GM21619 (cell line): ENCODE data around the gene APEX2.
"Not testable (repeated sequence)": the region's sequence is repeated elsewhere in the genome, so short reads cannot be mapped to it uniquely, and the experiment has no call there.

Experiments
- ATAC-seq: cut with Tn5 transposase; IDR thresholded peaks from one replicate; pipeline ENCODE4 v1.9.1; 2021; ENCODE audit not compliant: unreplicated experiment

Gene APEX2

DNA sequence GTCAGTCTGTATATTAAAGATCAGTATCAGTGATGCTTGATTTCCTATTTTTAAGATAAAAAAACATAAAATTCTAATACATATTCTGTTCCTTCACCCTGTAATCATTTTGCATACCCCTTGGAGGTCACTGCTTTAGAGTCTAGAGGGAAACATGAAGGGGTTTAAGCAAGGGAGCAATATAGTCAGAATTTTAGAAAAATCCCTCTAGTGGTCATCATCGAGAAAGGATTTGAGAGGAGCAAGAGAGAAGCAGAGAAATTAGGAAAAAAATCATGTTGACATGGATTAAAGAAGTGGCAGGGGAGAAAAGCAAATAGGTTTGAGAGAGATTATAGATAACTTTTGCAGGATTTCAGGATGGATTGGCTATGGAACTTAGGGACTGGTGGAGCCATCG, 11.1 kb downstream of the APEX2 start:
- ATAC-seq, result no peak

DNA sequence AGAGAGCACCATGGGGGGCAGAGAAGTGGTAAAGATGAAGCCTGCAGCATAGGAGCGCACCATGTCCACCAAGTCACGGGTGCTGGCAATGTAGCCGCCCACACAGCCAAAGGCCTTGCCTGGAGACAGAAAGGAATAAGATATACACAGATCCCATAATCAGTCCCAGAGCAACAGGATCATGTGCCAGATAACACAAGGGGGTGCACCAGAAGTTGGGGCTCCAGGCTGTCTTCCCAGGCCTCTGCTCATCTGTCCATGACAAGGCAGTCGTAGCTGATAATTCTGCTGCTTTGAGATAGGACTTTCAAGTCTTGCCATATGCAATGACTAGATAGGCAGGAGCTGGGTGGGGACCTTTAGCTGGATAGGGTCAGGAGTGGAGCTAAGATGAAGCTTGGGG, 14.7 kb downstream of the APEX2 start:
- no peak for ATAC-seq

DNA sequence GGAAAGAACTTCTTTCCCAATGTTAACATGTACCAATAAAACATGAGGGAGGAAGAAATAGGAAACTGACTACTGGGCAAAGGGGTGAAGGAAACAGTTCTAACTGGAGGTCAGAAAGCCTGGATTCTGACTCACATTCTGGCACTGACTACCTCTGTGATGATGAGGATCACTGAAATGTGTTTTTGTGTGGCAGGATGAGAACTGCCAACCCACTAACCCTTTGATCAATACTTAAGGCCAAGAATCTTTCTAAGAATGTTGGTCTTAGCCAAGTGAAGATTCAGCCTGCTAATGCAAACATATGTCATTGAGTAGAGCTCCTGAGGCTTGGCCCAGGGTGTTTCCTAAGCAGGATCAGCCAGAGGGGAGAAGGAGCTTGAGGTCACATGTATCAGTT, 26.0 kb downstream of the APEX2 start:
- no peak for ATAC-seq

DNA sequence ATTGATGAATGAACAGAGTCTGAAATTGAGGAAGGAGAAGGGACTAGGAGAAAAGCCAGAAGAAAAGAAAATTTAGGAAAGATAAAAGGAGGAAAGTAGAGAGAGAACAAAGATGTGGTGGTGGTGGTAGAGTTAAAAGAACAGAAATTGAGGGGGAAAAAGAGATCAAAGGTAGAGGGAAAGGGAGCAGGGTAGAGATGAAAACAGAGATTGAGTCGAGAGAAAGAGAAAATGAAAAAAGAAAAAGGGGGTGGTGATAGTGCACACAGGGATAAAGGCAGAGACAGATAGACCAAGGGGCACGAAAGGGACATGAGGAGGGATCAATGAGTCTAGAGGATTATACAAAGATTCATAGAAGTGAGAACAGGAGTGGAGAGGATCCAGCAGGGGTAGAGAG, 26.7 kb downstream of the APEX2 start:
- ATAC-seq, result no peak

DNA sequence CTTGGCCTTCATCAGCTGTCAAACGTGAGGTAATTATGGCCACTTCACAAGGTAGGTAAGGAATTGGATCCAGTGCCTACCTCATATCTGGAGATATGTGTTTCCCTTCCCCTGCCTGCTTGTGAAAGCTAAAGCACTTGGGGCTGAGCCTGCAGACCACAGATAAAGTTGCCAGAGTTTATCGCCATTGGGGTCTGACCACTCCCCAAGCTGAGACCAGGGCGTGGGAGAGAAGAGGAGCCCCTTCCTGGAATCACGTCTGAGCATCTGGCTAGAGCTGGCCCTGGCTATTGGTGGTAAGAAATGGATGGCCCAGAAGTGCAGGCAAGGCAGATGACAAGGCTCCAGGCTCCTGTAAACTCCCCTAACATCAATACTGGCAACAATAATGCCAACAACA, 27.9 kb downstream of the APEX2 start:
- ATAC-seq, result no peak

DNA sequence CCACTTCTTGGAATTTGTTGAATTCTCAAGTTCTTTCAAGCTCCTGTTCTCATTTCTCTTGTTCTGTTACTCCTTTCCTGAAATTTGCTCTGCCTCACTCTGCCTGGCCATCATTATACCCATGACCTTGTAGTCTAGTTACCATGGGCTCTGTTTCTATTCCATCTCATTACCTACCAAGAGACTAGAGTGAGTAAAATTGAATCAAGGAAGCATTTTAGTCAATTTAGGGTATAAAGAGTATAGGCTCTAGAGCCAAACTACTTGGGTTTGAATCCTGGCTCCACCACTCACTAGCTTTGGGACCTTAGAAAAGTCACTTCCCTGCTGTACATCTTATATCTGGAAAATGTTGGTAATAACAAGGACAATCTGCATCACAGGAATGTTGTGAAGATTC, 28.4 kb downstream of the APEX2 start:
- no peak for ATAC-seq

DNA sequence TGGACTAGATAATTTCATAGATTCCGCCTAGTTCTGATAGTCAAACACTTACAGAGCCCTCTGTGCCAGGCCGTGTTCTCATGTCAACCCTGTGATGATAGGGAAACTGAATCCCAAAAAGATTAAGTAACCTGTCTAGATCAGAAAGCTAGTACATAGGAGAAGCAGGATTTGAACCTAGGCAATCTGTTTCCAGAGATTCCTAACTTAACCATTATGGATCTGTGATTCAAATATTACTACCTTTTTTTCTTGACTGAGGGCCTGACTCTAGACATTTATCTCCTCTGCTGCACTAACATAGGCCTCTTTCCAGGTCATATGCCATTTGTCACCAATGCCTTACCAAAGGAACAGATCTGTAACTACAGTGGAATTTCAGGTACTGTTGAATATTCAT, 29.1 kb downstream of the APEX2 start:
- ATAC-seq, result no peak

DNA sequence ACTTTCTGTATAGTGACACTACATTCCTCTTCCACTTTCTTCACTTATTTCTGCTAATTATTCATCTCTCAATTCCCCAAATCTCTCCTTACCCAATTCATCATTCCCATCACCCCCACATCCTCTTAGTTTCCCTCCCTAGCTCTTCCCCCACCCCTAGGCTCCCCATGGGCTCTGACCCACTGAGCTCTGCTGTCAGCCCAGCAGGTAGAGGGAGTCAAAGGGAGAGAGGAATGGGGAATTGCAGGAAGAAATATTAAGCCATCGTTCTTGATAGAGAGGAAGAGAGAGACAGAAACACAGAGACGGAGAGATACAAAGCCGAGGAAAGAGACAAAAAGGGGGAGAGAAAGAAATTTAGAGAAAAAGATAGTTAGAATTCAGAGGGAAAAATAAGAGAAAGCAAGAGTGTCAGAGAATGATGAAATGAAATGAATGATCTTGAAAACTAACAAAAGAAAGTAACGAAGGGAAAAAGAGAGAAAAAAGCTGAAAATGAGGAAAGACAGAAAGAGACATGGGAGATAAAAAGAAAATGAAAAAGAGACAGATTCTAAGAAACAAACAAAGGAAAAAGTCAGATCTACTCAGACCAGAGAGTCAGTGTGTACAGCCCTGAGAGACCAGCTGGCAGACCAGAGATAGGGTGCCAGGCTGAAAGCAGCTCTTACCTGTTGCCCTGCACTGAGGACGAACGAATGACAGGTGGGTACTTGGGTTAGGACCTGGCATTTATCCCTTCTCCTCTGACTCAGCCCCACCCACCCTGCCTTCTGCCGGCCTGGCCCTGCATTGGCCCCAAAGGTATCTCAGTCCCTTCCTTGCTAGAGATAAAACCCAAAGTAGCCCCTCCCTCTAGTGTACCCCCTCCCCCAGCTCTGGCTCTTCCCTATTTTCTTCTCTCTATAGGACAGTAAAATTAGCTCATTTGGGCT, 30.4 kb downstream of the APEX2 start, which contains the start of gene ALAS2:
Gene ALAS2, minus strand, starts transcription at position 707 of the 935 bp plus-strand sequence. CDS start 4,977 bp downstream, outside the sequence.
- ATAC-seq, result no peak

DNA sequence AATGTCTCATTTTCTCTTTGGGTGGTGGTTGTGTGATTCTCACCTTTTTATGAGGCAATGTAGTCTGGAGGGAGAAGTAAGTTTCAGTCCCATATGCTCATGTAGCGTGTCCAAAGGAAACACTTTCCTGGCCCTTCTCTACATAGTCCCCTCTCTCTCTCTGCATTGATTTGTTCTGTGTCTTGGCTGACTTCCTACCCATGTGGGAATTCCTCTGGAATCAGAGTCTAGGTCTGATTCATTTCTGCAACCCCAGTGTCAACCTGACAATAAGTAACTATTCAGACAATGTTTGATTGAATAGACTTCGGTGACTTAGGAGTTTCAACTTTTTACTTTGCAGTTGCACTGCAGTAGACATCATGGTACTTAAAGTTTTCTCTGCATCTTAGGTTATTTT, 33.3 kb downstream of the APEX2 start:
- ATAC-seq, result no peak

DNA sequence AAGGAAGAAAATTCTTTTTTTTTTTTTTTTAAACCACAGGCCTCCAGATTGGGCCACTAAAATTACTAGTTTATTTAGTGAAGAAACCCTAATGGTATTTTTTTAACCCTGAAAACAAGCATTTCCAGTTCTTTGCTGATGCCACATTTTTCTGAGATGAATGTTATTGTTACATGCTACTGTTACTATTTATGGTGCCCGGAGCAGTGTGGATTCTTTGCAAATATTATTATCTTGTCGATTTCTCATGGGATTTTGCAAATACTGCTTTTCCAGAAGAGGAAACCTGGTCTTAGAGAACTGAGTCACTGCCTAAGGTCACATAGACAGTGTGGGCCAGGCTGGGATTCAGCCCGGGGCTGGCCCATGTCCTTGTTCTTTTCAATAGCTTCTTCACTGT, 39.3 kb downstream of the APEX2 start:
- no peak for ATAC-seq

DNA sequence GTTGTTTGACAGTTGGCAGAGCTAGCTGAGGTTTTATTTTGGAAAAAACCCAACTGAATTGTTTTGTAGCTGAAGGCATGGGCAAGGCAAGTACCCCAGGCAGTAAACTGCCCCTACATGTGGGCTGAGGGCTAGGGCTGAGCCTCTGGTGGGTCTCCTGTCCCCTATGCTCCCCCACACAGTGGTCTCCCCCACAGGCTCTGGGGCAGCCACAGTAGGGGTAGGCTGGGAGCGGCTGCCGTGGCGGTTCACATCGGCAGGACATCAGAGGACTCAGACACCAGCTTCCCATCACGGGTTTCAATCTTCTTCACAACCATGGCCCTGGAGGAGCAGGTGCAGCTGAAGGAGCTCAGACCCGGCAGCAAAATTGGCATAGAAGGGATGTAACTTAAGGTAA, 41.4 kb downstream of the APEX2 start:
- ATAC-seq, result no peak

DNA sequence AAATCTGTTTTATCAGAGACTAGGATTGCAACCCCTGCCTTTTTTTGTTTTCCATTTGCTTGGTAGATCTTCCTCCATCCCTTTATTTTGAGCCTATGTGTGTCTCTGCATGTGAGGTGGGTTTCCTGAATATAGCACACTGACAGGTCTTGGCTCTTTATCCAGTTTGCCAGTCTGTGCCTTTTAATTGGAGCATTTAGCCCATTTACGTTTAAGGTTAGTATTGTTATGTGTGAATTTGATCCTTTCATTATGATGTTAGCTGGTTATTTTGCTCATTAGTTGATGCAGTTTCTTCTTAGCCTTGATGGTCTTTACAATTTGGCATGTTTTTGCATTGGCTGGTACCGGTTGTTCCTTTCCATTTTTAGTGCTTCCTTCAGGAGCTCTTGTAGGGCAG, 50.4 kb downstream of the APEX2 start:
- not testable (repeated sequence) for ATAC-seq

DNA sequence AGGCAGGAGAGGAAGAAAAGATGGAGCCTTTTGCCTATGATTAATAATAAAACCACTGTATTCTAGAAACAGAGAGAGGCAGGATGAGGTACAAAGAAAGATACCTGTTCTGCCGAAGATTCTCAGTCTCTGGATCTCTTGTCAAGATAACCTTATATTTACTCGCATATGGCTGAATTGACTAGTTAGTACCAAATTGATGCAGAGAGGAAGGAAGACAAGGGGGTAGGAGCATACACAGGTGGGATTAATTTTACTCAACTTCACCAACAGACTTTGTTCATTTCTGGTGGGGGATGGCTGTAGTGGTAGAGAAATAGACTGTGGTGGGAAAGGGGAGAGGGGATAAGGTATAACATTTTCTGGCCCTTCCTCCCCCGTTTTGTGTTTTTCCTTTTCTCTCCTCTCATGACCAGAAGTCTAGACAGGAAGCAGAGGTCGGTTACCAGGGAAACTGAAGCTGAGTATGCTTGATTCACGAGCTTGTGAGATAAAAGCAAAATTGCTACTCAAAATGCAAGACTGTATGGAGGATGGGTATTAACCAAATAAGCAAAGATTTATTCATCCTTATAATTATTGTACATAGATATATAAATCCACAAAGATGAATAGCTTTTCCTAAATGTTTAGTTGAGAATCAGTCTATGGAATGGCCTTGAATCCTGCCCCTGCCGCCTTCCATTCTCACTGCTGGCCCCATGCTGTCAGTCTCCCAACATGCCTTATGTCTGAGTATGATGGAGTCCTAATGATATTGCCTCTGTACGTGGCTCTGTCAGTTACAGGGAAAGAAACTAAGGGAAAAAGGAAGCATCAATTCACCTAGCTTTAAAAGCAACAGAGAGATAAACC, 56.9 kb downstream of the APEX2 start:
- ATAC-seq, result no peak

DNA sequence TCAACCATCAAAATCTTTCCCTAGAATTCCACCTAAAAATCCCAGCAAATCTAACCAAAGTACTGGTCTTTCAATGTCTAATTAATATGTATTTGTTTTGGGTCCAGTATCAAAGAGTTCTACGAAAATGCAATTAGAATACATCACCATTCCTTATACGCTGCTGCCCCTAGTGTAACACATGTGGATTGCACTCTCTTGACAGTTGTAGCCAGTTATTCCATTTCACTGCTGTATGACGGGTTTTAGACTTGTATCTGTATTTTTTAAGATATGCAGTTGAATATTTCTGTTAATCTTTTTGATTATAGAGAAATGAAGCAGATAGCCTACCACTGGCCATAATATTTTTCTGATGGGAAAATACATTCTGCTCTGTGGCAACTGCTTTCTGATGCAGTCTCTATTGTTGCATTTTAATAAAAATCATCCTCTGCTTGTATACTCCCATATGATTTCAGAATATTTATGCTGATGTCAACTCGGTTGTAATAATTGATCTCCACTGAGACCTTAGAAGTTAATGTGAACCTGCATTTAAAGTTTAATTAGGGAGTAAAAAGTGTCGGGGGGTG, 57.6 kb downstream of the APEX2 start:
- no peak for ATAC-seq
